KG1 (cell line): ENCODE results near the gene PPT1.

ENCODE experiments used
- DNase-seq: peaks from one replicate; lab custom pipeline; 2025; lab: John Stamatoyannopoulos, UW

PPT1 gene

DNA sequence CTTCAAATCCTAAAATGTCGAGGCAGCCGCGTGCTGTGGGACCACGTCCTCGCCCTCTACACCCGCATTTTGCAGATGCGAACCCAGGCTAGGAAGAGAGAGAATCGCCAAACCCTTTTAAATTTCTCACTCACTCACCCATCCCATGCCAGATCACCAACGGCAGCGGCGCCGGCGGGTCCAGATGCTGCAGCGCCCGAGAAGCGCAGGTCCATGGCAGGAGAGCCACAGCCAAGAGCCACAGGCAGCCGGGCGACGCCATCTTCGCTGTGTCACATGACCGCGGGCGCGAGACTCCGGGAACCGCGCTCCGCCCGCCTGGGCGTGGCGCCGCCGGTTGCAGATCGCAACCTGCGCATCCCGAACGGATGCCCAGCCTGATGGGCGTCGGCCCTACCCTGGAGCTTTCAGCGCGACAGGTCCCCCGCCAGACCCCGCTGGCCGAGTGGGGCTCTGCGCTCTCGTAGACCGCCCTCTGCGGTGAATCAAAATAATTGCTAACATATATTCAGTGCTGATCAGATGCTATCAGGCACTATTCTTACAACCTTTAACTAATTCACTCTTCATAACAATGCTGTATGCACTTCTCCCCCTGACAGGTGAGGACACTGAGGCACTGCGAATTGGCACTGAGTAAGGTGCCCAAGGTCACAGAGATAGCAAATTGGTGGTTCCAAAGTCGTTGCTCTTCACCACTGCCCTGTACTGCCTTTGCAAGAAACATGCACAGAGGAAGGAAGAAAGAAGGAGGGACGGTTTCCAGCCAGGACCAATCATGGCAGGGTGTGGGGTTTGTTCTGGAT, at the start of gene PPT1:
Gene PPT1, minus strand, starts transcription at position 276 of the 806 bp plus-strand sequence. Its CDS starts 14 bp downstream, at position 262.
- peak; percentile 79 for DNase-seq

DNA sequence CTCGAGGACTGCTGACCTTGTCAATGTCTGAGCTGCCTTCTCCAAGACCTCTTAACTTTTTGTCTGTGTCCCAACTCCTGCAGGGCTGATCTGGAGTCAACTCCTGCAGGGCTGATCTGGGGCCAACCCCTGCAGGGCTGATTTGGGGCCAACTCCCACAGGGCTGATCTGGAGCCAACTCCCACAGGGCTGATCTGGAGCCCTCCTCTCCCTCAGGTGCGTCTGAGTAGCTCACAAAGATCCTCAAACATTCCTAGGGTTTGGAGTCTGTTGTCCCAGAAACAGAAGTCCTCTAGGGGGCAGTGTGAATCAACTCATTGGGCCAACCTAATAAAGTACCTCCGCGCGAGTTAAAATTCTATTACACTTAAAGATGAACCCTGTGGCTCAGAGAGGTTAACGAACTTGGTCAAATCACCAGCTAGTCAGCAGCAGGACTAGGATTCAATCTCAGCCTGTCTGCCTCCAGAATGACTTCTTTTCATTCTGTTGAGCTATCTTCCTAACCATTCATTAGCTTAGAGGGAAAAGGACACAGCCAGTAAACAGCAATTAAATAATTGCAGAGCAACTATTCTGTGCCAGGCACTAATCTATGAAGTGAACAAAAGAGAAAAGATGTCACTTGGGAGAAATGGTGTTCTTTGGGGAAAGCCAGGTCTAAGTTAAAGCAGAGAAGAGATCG, 47.0 kb upstream of the PPT1 start:
- DNase-seq, result peak; percentile 82

DNA sequence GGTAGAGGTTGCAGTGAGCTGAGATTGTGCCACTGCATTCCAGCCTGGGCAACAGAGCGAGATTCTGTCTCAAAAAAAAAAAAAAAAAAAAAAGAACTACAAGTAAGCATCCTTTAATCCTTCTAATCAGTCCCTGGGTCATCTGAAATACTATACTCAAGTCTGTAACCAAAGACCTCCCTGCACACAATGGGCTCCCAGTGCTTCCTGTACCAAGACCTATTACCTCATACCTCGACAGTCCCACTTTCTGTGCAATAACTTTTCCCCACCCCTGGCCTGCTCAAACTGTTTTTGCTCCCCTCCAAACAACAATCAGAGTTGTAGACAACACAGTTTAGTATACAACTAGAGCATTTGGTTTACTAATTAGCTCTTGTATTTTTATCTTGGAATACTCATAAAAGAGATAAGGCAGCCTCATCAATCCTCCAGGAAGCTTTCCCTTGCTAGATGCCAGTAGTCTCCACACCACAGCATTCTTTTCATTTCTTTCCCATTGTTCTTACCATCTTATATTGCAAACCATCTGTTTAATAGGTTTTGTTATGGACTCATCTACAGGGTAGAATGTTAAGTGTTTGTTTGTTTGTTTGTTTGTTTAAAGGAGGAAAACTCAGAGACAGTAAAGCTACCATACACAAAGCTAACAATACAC, 45.0 kb upstream of the PPT1 start:
- DNase-seq, result no peak

DNA sequence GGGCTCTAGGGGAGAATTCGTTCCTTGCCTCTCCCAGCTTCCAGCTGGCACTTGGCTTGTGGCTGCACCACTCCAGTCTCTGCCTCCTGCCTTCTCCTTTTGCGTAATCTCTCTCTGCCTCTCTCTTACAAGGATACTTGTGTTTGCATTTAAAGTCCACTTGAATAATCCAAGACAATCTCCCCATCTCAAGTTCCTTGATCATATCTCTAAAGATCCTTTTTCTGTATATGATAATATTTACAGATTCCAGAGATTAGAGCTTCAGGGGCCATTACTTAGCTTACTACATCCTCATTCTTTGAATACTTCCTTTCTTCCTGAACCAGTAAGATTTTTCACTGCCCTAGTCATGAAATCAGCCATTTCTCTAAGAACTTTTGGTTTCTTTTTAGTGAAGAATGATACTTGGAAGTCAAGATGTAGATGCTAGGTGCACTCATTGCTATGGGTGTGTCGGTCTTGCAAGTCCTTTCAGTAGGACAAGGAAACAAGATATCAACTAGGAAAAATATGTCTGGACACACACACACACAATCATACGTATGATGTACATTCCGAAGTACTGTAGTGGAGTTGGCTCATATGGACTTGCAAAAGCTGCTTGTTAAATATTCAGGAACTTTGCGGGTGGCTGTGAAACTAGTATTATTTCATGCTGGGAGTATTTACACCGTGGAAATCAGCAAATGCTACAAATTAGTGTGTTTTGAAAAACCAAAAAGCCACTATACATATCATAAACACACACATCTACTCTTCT, 43.3 kb upstream of the PPT1 start:
- no peak for DNase-seq

DNA sequence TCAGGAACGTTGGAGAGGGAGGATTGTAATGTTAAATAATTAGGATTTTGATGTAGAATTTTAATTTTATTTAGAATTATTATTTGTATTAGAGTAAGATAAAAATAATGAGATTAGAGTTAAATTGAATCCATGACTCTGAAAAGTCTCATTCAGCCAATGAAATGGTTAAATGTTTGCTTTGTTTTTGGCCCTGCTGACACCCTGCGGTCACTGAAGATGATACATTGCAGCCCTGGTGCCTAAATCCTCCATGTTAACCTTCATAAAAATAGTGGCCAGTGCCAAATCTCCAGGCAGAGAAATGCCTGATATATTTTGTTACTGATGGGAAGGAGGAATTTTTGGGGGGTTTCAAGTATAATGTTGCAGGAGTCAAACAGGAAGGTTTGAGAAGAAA, 36.8 kb upstream of the PPT1 start:
- no peak for DNase-seq

DNA sequence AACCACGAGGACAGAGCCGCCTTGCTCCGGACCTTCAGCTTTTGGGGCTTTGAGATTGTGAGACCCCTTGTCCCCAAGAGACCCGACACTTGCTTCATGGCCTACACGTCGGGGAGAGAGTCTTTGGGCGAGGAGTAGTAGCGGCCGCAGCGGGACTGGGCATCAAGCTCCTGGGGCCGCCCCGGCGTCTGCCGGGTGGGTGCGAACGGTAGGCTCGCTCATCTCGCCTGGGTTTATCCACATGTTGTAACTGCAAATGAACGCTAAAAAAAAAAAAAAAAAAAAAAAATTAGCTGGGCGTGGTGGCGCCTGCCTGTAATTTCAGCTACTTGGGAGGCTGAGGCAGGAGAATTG, 36.2 kb upstream of the PPT1 start:
- DNase-seq, result no peak

DNA sequence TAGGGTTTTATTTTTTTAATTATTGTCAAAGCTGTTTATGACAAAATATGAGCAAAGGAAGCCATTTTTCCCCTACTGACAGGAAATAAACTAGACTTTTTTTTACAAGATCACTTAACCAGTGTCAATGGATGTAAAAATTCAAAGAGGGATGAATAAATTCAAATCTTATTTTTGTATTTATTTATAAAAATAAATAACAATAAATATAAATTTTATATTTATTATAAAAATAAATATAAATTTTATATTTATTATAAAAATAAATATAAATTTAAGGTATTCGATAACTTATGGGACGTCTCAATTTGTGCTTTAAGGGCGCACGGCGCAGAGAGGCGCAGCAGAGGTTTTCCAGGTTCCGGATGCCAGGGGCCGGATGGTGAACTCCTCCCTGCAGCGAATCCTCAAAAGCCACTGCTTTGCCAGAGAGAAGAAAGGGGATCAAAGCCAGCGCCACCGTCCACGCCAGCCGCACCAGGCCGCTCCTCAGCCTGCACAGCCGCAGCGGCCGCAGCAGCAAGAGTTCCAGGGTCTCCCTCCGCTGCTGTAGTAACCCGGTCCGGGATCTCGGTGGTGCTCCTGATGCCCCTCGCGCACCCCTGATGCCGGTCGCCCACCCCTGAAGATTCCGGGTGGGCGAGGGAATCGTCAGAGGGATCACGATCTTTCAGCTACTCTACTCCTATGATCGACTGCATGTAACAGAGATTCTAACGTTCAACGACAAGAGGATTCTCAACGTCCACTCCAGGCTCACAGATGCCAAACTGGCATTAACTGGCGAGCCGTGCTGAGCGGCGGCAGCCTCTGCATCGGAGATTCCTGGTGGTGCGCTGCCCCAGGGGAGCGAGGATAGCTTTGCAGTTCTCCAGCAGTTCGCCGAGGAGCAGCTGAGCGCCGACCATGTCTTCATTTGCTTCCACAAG, 35.6 kb upstream of the PPT1 start:
- no peak for DNase-seq

DNA sequence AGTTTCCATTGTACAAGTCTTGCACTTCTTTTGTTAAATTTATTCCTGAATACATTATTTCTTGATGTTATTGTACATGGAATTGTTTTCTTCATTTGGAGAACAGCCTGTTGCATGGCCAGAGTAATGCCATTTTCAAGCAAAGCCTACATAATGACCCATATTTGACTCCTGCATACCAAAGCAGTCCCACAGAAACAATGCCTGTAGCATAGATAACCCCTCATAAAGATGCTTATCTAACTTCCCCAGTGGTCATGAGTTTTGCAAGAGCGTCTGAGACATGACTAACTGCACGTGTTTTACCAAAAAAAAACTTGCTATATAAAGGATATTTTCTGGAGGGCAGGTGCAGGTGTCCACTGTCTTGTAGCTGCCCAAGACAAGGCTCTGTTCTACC, 33.8 kb upstream of the PPT1 start:
- DNase-seq, result no peak

DNA sequence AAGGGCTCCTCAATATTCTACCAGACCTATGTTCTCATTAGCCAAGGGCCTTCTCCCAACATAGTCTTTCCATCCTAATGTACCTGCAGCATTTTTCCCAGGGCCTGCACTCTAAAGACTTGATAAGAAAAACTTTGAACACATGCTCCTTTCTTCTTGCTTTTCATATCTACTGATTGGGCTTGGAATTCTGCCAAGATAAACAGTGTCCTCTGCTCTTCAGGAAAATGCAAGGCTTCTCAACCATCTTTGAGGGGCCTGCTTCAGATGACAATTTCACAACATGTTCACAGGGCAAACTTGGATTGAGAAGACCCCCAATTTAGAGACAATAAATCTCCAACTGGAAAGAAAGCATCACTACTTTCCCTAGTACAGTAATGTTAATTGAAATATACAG, 25.8 kb upstream of the PPT1 start:
- DNase-seq, result no peak

DNA sequence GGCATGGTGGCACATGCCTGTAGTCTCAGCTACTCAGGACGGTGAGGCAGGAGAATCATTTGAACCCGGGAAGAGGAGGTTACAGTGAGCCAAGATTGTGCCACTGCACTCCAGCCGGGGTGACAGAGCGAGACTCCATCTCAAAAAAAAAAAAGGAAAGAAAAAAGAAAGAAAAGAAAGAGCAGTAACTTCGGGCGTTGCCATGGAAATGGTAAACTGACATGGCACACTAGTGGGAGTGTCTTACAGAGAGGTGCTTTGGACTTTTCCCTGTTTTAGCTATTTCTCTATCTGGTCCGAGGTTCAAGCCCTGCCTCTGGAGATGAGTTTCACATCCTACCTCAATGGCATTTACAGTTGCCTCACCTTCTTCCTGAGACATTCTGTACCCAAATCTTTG, 23.1 kb upstream of the PPT1 start:
- DNase-seq, result no peak

DNA sequence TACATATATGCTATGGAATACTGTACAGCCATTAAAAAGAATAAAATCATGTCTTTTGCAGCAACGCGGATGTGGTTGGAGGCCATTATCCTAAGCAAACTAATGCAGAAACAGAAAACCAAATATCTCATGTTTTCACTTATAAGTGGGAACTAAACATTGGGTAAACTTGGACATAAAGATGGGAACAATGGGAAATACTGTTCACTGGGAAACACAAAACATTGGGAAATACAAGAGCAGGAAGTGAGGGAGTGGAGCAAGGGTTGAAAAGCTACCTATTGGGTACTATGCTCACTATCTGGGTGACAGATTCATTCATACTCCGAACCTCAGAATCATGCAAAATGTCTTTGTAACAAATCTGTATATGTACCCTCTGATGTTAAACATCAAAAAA, 17.3 kb upstream of the PPT1 start:
- DNase-seq, result no peak

DNA sequence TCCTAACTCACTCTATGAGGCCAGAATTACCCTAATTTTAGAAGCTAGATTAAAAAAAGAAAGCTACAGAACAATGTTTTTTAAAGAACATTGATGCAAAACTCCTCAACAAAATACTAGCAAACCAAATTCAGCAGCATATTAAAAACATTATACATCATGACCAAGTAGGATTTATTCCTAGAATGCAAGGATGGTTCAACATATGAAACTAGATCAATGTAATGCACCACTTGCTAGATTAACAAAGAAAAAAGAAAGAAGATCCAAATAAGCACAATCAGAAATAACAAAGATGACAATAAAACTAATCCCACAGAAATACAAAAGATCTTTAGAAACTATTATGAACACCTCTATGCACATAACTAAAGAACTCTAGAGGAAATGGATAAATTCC, 13.3 kb upstream of the PPT1 start:
- DNase-seq, result no peak

DNA sequence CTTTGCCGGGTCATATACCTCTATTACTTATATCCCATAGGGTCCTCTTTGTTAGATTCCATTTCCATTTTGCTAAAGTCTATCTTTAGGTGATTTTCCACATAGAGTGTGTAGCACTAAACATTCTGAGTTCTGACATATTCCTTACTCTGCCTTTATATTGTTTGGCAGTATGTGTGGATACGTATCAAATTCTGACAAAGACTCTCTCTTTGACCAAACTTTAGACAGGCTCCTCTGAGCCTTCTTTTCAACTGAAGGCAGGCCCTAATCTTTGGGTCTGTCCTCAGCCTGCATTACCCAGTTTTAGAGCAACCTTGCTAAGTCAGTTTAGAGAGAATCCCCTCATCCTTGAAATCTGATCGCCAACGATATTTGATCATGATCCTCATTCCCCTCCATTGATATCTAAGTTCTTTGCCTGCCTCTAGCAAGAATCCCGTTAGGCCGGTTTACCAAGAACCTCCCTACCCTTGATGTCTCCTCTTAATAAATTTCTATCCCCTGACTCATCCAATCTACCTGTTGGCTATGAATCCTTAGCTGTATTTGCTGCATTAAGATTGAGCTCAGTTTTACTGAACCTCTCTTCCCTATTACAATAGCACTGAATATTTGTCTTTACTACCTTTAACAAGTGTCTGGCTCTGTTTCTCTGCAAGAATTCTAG, 10.4 kb upstream of the PPT1 start:
- no peak for DNase-seq

DNA sequence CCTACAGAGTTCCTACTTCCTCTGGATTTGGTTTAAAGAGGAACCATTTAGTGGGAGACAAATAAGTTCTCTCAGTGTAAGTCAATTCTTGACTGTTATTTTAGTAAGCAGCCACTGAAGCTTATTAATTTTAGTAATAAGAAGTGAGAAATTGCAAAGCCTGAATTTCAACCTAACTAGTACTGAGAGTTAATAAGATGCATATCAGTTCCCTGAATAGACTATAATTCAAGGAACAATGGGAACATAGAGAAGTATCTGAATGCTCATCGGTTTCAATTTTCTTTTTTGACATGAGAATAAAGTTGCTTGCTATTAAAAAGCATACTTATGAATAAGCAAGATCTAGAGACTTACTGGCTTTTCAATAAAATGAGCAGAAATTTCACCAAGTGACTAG, 8.0 kb upstream of the PPT1 start:
- no peak for DNase-seq

DNA sequence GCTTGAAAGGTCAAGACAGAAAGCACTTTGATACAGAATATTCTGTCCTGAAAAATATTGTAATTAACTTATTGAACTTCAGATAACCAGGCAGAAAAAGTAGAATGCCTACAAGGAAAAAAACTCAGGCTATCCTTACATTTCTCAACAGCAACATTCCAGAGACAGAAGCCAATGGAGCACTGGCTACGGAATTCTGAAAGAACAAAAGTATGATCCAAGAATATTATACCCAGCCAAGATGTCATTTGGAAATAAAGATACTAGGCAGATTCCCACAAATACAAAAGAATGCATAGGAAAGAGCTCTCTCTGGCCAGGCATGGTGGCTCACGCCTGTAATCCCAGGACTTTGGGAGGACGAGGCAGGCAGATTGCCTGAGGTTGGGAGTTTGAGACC, 5.8 kb upstream of the PPT1 start:
- no peak for DNase-seq

DNA sequence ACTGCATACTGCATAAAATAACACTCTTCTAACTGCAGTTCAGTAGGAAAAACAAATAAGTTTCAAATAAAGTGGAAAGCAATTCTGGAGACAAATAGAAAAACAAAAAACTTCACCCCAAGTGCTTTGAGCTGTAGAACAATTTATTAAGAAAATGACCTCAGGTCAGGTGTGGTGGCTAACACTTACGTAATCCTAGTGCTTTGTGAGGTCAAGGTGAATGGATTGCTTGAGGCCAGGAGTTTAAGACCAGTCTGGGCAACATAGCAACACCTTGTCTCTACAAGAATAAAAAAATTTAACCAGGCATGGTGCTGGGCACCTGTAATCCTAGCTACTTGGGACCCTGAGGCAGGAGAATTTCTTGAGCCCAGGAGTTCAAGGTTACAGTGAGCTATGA, 5.0 kb upstream of the PPT1 start:
- no peak for DNase-seq

DNA sequence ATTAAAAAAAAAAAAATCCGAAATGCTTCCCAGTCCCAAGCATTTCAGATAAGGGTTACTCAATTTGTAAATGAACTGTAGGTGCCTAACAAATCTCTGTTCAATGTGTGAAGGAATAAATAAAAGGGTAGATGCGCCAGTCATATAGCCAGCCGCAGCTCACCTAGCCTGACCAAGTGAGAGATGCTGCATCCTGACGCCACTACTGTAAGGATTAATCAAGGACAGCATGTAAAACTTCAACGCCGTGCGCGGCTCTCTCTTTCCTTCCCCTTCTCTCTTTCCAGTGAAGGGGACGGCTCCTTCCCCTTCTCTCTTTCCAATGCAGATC, 441 bp downstream of the PPT1 start:
- DNase-seq, result peak; percentile 66

DNA sequence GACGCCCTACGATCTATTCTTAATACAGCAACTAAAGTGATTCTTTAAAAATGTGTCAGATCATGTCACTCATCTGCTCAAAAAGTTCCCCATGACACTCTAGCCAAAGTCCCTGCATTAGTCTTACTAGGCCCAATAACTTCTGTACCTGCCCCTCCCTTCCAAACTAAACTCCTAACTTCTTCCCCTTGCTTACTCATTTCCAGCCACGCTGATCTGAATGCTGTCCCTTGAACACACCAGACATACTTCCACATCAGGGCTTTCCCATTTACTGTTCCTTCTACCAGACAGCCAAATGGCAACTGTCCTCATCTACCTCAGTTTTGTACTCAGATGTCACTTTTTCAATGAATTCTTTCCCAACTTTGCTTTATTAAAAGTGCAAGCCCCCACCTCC, 1.2 kb downstream of the PPT1 start:
- no peak for DNase-seq

DNA sequence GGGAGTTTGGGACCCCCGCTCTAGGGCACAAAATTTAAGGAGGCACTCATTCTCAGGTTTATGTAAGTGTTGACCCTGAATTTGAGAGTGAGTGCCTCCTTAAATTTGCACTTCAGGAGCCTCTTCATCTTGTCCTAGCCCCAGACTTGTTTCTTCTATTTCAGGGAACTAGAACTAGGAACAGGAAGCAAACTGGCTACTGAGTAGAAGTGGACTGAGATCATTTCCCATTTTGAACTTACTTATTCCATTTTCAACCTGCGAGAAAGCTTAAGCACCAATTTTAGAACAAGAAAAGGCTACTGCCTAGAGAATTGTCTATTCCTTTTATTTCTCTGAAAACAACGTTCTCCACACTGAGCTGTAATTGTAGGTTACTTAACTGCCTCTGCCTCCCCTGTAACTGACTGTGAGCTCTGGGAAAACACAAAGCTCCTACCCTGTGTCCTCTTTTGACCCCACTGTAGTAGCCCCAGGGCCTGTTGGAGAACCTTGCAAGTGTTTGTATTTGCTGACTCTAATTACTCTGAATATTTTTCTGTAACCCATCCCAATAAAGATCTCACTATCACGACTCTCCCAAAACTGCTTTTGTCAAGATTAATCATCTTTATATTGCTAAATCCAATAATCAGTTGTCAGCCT, 2.5 kb downstream of the PPT1 start:
- DNase-seq, result no peak
